HG03196 (cell line): Measurements from ENCODE around the gene TMEM50B.
"Not testable (repeated sequence)": the region's sequence is repeated elsewhere in the genome, so short reads cannot be mapped to it uniquely, and the experiment has no call there.

Source experiments
- ATAC-seq: cut with Tn5 transposase; IDR thresholded peaks from one replicate; pipeline ENCODE4 v1.9.1; 2021; ENCODE audit not compliant: unreplicated experiment

Gene TMEM50B

DNA sequence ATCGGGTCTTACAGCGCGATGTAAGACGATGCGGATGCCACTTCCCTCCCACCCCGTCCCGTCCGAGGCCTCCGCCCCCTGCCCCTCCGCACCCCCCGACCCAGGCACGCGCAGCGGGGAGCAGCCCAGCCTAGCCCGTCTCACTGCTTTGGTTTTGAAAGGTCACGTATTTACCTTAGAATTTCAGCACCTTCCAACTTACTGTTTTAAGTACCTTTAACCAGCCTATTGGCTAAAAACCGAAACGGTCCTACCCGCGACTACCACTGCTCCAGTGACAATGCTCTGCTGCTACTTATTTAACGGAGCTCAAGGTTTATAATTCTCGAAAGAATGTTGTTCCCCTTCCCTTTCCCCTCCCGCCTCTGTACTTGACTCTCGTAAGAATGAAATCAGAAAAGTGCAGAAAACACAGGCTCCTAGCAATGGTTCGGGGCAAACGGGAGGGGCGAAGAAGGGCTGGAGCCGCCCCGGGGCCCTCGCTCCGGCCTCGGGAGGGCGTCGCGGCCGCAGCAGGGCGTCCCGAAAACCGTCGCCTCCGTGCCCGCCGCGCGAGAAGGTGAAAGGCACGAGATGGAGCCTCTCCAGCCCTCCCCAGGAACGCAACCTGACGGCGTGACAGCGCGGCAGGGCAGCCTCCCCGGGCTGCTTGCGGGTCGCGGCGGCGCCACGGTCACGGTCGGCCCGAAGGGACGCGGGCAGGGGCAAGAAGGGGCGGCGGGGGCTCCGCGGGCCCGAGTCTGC, 667 bp downstream of the TMEM50B start:
- peak; percentile 26 for ATAC-seq

DNA sequence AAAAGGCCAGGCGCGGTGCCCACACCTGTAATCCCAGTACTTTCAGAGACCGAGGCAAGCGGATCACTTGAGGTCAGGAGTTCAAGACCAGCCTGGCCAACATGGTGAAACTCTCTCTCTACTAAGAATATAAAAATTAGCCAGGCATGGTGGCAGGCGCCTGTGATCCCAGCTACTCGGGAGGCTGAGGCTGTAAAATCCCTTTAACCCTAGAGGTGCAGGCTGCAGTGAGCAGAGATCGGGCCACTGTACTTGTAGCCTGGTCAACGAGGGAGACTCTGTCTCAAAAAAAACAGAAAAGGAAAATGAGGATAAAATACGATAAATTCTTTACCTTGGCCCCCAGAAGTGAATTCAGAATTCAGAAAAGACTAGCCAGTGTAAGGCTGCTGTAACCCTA, 1.6 kb downstream of the TMEM50B start:
- ATAC-seq = no peak

DNA sequence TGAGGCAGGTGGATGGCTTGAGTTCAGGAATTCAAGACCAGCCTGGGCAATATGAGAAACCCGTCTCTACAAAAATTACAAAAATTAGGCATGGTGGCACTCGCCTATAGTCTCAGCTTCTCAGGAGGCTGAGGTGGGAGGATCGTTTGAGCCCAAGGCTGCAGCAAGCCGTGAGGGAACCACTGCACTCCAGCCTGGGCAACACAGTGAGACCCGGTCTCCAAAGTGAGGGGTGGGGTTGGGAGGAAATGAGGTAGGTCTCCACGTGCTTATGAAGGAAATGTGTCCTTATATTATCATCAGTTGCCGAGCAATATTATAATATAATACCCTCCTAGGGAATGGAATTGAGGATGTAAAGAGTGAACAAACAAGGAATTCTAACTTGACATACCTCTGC, 2.7 kb downstream of the TMEM50B start:
- no peak for ATAC-seq

DNA sequence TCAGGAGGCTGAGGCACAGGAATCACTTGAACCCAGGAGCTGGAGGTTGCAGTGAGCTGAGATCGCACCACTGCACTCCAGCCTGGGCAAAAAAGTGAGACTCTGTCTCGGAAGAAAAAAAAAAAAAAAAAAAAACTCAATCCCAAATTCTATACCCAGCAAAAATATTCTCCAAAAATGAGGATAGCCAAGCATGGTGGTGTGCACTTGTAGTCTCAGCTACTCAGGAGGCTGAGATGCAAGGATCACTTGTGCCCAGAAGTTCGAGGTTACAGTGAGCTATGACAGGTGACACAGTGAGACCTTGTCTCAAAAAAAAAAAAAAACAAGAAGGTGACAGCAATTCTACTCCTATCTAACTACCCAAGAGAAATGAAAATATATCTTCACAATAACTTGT, 6.4 kb downstream of the TMEM50B start:
- no peak for ATAC-seq

DNA sequence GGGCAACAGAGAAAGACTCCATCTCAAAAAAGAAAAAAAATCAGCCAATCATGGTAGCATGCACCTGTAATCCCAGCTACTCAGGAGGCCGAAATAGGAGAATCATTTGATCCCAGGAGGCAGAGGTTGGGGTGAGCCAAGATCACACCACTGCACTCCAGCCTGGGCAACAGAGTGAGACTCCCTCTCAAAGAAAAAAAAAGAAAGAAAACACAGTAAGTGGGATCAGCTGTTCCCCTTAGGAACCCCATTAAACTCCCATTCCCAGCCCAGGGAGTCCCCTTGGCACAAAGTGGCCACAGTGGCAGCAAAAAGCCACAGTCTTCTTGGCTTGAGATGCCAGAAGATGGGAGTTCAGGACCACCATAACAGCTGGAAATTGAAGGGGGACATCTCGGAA, 9.1 kb downstream of the TMEM50B start:
- no peak for ATAC-seq

DNA sequence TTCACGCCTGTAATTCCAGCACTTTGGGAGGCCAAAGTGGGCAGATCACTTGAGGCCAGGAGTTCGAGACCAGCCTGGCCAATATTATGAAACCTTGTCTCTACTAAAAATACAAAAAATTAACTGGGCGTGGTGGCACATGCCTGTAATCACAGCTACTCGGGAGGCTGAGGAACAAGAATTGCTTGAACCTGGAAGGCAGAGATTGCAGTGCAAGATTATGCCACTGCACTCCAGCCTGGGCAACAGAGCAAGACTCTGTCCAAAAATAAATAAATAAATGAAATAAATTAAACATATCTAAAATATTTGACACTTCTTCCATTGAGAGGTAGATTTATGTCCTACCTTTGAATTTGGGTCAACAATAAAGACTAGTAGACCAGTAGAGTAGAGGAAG, 10.6 kb downstream of the TMEM50B start:
- ATAC-seq = not testable (repeated sequence)

DNA sequence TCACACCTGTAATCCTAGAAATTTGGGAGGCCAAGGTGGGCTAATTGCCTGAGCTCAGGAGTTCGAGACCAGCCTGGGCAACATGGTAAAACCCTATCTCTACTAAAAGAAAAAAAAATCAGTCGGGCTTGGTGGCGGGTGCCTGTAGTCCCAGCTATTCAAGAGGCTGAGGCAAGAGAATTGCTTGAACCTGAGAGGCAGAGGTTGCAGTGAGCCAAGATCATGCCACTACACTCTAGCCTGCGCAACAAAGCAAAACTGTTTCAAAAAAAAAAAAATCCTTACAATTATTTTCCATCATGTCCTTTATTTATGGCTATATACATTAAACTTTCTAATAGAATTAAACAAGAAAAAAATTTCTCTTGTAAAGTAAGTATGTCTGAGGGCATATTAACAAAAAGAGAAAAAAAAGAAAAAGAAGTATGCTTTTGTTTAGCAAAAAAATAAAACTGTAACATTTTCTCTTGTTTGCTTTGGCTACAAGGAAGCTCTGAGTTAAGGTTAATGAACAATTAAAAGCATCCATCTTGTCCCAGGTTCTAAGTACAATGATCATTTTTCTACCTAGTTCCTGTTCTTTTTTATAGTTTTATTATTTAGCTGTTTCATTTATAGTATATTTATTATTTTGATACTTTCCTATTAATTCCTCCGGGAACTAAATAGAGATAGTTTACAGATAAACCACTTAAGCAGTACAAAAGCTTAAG, 18.1 kb downstream of the TMEM50B start:
- no peak for ATAC-seq

DNA sequence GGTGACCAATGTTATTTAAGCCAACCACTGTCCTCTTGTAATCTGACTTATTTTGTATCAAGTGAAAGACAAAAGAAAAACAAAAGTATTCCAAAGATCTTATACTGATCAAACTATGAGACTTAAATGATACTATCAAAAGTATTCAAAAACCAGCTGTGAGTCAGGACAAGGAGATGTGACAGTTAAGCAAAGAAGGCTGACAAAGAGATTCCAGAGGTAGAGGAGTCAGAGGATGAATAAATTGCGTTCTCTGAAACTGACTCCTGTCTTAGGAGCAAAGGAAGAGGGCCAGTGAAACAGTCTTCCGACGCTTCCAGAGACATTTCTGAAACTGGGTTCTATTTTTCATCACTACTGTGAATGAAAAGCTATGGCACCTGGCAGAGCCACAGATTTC, 20.9 kb downstream of the TMEM50B start:
- no peak for ATAC-seq

DNA sequence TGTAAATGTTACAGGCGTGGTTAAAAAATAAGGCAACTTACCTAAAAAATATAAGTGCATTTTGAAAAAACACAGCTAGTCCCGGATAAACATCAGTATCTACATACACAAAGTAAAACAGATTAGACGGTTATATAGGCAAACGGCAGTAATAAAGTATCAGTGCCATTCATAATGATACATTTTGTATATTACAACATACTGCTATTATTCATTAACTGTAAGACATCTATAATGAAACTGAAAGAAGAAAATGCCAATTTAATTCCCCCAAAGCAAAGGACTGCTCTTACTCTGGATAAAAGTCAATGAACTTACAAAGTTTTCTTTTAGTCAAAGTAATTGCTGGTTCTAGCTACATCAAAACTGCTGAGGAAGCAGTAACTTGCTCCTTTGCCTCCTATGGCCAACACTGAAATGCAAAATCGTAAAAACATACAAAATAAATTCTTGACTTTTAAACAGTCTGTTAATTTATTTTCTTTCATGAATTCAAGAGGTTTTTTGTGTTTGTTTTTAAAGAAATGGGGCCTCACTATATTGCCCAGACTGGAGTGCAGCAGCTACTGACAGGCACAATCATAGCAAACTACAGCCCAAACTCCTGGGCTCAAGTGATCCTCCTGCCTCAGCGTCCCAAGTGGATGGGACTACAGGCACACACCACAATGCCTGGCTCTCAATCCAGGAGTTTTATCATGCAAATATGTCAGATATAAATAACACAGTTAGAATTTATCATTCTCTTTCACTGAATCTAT, 23.9 kb downstream of the TMEM50B start:
- ATAC-seq = no peak

DNA sequence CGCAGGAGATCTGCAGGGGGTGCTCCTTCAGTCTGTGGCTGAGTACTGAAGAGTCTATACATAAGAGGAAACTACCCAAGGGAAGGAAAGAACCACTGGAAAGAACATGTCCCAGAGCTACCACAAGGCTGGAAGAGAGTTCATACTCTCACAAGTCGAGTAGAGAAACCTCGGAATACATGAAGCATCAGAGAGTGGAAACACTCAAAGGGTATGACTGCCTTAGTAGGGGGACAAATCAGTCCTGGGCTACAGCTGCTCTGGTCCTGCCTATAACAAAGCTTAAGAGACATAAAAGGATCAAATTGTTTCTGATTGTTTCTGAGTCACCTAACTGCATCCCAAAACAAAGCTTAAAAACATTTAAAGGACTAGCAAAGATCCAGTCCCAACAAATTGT, 27.4 kb downstream of the TMEM50B start:
- no peak for ATAC-seq

DNA sequence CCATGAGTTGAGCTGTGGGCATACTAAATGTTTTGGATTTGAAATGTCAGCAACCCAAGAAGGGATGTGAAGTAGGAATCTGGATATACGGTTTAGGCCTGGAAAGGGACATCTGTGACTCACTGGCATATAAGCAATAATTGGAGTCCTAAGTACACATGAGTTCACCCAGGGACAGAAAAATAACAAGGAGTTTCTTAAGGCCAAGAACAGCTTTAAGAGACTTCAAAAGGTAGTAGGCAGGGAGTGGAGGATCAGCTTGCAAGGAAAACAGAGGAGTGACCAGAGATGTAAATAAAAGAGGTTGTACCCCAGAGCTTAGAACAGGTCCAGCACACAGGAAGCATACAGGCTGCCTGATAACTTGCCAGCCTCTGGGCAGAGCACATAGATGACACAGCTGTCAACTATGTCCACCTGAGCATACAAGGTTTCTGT, 28.1 kb downstream of the TMEM50B start:
- ATAC-seq = no peak

DNA sequence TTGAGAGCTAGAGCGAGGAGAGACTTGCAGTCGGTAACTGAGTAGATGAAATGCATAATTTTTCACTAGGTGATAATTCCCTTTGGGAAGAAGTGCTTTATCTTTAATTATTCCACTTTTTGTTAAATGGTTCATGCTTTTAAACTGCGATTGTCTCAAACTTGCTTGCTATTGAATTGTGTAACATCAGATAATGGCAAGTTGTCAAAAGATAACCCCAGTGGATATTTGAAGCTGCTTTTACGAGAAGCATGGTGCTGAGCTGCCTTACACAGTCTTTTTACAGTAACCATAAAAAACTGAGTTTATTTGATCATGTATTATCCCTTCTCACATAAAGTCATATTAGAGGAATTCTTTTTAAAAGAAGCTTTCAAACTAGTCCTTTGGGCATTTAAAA, 30.2 kb downstream of the TMEM50B start:
- ATAC-seq = no peak

DNA sequence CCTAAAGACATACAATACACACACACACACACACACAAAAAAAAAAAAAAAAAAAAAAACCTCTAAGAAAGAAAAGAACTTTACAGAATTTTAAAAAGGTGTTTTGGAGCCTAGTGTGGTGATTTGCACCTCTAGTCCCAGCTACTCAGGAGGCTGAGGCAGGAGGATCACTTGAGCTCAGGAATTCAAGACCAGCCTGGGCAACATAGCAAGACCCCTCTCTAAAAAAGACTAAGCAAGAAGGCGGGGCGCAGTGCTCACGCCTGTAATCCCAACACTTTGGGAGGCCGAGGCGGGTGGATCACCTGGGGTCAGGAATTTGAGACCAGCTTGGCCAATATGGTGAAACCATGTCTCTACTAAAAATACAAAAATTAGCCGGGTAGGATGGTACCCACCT, 33.2 kb downstream of the TMEM50B start:
- not testable (repeated sequence) for ATAC-seq

DNA sequence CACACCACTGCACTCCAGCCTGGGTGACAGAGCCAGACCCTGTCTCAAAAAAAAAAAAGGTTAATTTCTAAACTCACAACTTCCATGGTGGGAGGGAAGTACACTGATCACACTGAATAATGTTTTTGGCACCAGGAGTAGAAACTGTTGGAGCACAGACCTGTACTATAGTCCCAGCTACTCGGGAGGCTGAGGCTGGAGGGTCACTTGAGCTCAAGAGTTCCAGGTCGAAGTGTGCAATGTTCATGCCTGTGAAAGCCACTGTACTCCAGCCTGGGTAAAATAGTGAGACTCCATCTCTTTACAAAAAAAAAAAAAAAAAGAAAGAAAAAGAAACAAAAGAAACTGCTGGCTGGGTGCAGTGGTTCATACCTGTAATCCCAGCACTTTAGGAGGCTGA, 35.3 kb downstream of the TMEM50B start:
- no peak for ATAC-seq

DNA sequence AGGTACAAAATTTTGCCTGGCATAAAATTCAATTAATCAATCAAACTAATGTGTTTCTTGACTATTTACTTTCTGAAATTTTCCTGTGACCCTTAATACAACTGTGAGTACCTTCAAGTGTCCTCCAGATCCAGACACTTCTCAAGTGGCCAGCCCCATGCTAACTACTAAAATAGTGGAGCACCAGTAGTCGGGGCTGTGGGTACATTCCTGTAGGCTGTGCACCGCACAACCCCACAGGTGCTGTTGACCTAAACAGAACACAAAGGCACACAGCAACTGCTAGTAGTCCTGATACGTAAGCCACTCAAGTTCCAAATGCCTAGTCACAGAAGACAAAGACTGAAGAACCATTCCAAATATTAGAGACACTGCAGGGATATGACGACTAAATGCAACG, 36.6 kb downstream of the TMEM50B start:
- no peak for ATAC-seq

DNA sequence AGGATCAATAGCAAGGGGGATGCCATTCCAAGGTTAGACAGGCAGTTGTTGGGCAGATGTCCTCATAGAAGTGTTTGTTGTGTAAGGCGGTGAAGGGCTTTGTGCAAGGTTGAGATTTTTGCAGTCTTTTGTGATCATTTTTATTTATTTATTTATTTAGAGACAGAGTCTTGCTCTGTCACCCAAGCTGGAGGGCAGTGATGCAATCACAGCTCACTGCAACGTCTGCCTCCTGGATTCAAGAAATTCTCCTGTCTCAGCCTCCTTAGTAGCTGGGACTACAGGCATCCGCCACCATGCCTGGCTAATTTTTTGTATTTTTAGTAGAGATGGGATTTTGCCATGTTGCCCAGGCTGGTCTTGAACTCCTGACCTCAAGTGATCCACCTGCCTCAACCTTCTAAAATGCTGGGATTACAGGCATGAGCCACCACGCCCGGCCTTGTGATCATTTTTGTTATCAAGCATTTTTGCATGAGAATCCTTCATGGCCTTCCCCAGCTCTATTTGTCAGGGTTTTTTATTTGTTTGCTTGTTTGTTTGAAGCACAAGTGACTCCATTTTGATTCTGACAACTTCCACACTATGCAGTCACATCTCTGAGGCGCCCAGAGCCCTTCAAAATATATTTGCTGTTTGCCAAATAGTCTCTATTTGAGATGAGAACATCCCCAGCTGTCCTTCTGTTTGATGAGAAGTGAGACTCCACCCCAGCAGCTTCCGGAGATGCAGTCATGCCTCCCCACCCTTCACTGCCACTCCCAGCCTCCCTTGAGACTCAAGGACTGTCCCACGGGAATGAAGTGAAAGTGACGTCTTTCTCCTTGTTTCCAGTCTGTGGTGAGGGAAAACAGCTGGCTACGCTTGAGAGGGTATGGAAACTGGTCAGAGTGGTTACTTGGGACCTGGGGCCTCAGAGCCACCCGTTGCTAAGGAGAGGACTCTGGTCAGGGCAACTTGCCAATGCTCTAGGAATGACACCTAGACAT, 38.0 kb downstream of the TMEM50B start:
- ATAC-seq = peak; percentile 76

DNA sequence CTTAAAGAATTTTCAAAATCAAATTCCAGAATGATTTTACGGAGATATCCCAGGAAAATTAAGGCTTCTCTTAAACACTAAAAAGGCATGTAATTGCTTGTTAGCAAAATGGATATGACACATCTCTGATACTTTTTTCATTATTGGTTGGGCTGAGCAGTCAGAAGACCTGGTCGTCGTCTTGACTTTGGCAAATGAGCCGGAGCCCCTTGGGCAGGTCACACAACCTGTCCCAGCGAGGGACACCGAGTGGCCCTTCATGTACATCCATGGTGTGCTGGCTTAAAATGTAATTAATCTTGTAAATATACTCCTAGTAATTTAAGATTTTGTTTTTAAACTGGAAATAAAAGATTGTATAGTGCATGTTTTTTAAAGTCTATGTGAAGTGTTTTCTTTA, 42.6 kb downstream of the TMEM50B start:
- no peak for ATAC-seq

DNA sequence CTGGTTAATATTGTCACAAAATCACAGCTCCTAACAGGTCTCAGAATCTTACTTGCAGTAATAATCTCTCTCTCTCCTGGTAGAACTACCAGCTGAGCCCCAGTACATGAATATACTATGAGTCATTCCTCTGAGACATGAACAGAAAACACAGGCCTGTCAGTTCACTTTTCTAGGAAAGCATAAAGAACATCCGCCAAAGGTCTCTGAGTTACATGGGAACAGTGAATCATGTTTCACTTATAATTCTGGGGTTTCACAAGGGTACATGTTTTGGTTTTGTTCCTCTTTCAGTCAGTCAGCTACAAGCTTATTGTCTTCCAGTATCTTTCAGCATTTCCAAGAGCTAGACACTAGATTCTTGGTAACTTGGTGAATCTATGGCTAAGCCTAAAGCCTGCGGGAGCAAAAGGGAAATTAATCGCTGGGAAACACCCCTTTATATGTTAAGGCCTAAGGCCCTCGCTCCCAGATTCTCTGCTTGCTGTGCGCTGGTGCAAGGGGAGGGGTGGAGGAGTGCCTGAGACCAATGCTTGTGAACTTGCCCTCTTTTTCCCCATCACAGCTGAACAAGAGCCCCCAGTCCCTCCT, 44.9 kb downstream of the TMEM50B start:
- ATAC-seq = peak; percentile 83

DNA sequence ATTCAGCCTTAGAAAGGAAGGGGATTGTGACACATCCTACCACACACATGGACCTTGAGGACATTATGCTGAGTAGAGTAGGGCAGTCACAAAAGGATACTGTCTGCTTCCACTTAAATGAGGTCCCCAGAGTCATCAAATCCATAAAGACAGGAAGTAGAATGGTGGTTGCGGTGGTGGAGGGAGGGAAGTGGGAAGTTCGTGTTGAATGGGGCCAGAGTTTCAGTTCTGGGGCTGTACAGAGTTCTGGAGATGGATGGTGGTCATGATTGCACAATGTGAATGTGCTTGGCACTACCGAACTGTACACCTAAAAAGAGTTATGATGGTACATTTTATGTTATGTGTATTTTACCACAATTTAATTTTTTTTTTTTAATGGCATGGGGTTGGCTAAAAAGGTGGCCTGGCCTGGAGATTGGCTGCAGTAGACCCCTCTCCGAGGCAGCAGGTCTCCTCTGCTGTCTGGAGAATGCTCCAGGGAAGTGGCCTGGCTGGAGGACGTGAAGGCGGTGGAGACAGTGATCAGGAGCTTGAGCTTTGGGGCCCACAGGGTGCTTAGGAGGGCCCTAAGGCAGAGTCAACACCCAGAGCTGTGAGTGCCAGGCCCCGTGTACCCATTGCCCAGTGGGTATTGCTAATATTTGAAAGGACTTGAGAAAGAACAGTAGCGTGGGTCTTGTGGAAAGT, 46.2 kb downstream of the TMEM50B start:
- ATAC-seq = no peak

DNA sequence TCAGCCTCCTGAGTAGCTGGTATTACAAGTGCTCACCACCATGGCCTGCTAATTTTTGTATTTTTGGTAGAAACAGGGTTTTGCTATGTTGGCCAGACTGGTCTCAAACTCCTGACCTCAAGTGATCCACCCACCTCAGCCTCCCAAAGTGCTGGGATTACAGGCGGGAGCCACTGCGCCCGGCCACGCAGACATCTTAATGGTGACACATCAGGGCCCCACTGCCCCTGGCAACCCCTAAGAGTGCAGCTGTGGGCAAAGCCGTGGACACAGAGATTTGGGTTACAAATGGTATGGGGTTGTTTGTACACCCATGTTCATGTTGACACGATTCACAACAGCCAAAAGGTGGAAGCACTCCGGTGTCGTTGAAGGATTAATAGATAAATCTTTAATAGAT, 46.8 kb downstream of the TMEM50B start:
- no peak for ATAC-seq
